Fibroblast of skin of right biceps (primary cell): ENCODE results near the gene TMEM92.

Experiments
- DNase-seq: peaks from one replicate; pipeline ENCODE4 v3.0.0-alpha.2; 2013

TMEM92 gene

GRCh38 chr17:50274142-50274896, at the start of gene TMEM92:
Gene TMEM92, plus strand, starts transcription at chr17:50274466. Its CDS starts 36 bp downstream, at chr17:50274502.
- no peak for DNase-seq

- DNase-seq: no peak
Observed at GRCh38 chr17:50225701-50226240, 48.5 kb upstream of the TMEM92 start.

- DNase-seq: peak; percentile 40
Observed at GRCh38 chr17:50234581-50234980, 39.7 kb upstream of the TMEM92 start.

GRCh38 chr17:50237901-50238300, 36.4 kb upstream of the TMEM92 start:
- DNase-seq: no peak

GRCh38 chr17:50238601-50239280, 35.5 kb upstream of the TMEM92 start:
- DNase-seq: peak; percentile 33

GRCh38 chr17:50239937-50240336, 34.3 kb upstream of the TMEM92 start:
- peak; percentile 79 for DNase-seq

- DNase-seq: peak; percentile 84
Observed at GRCh38 chr17:50240851-50241250, 33.4 kb upstream of the TMEM92 start.

GRCh38 chr17:50241431-50241830, 32.8 kb upstream of the TMEM92 start:
- no peak for DNase-seq

GRCh38 chr17:50244771-50245170, 29.5 kb upstream of the TMEM92 start:
- no peak for DNase-seq

- no peak for DNase-seq
Observed at GRCh38 chr17:50248255-50248654, 26.0 kb upstream of the TMEM92 start.

GRCh38 chr17:50252781-50253180, 21.5 kb upstream of the TMEM92 start:
- no peak for DNase-seq

GRCh38 chr17:50255766-50256635, 18.3 kb upstream of the TMEM92 start:
- no peak for DNase-seq

GRCh38 chr17:50256826-50257618, 17.2 kb upstream of the TMEM92 start:
- no peak for DNase-seq

- DNase-seq: peak; percentile 36
Observed at GRCh38 chr17:50257676-50258224, 16.5 kb upstream of the TMEM92 start.

GRCh38 chr17:50258647-50259476, 15.4 kb upstream of the TMEM92 start:
- peak; percentile 95 for DNase-seq

- DNase-seq: peak; percentile 76
Observed at GRCh38 chr17:50259477-50260324, 14.6 kb upstream of the TMEM92 start.

GRCh38 chr17:50260501-50260911, 13.8 kb upstream of the TMEM92 start:
- DNase-seq: no peak

GRCh38 chr17:50261051-50261915, 13.0 kb upstream of the TMEM92 start:
- DNase-seq: no peak
